ES-I3 (cell line): ENCODE measurements around the gene SIGLEC8.
"Not testable (repeated sequence)": the region's sequence is repeated elsewhere in the genome, so short reads cannot be mapped to it uniquely, and the experiment has no call there.

Experiments used
- H3K36me3 ChIP-seq: 2 replicates; pipeline ENCODE4 v1.6.1; 2013; ENCODE audit warnings: mild to moderate bottlenecking, low read length, control low read depth, moderate library complexity; ENCODE audit not compliant: insufficient read depth
- H3K4me1 ChIP-seq: 2 replicates; pipeline ENCODE4 v1.6.1; 2013; ENCODE audit warnings: mild to moderate bottlenecking, control low read depth, low read length; ENCODE audit not compliant: insufficient read depth
- H3K9ac ChIP-seq: 2 replicates; pipeline ENCODE4 v1.6.1; 2013; ENCODE audit warnings: low read depth, mild to moderate bottlenecking, low read length, moderate library complexity
- H3K9me3 ChIP-seq: 2 replicates; pipeline ENCODE4 v1.6.1; 2013; ENCODE audit warnings: mild to moderate bottlenecking, low read length, moderate library complexity; ENCODE audit not compliant: control insufficient read depth, insufficient read depth

The SIGLEC8 gene

DNA sequence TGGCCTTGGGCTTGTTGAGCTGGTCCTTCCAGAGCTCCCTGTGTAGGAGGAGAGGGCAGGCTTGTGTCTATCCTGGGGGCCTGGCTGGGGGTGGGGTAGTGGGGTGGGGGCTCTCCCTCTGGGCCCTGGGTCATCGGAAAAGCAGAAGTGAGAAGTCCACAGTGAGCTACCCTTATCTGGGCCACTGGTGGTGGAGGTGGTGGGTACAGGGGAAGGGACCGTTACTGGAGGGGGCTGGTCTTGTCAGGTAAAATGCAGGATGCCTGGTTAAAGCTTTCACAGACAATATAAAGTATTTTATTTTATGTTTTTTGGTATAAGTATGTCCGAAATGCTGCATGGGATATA is 40.5 kb downstream of the SIGLEC8 start:
- no peaks in the 10 kb centered on the region for H3K9me3 ChIP-seq
- peaks cover 4% of the 10 kb centered on the region; the same call in 1 of the 2 replicates for H3K4me1 ChIP-seq
- H3K9ac ChIP-seq, result no peak overlapping the region
- no peaks in the 10 kb centered on the region for H3K36me3 ChIP-seq

GRCh38 chr19:51417107-51417809 is 41.0 kb downstream of the SIGLEC8 start, which contains the start of gene SIGLEC10:
Gene SIGLEC10, minus strand, starts transcription at chr19:51417642. Its CDS starts 61 bp downstream, at chr19:51417581.
- Histone ChIP-seq H3K9ac (no peak within 1 kb of the TSS), H3K9me3 (no peaks in the 10 kb centered on the region), H3K4me1 (peaks cover 4% of the 10 kb centered on the region; the same call in 1 of the 2 replicates)

DNA sequence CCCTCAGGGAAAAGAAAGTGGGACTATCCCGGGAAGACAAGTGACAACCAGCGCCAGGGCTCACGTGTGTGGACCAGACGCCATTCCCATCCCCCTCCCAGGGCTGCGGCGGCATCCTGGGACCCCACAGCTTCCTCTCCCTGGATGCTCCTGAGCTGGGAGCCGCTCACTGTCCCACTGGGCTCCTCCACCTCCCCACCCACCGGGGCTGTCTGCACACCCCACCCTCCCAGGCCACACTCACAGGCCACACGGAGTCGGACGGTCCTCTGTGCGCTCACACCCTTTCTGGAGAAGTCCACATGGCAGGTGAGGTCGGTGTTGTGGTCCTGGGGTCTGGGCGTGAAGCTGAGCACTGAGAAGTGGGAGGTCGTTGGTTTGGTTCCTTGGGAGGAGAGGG is 41.8 kb downstream of the SIGLEC8 start:
- not testable (repeated sequence) for H3K36me3 ChIP-seq, H3K9ac ChIP-seq, H3K4me1 ChIP-seq, H3K9me3 ChIP-seq

More at GRCh38 chr19:51417107-51417809, 41.0 kb downstream of the SIGLEC8 start, which contains the start of gene SIGLEC10:
- no peaks in the 10 kb centered on the region for H3K36me3 ChIP-seq

DNA sequence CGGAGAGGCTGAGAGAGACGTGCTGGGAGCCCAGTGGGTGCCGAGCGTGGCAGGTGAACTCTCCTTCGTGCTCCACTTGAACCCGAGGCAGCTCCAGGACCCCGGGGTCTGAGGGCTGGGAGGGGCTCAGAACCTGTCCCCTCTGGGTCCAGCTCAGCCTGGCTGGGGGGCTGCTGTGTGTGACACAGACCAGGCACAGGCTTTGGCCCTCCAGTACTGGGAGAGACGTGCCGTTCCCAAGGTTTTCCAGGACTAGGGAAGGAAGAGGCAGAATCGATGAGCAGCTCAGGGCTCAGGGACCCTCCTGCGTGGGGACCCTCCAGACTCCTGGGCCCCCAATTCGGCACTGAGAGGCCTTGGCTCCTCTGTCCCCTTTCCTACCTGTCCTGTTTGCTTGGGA is 43.1 kb downstream of the SIGLEC8 start:
- no peak overlapping the region for H3K9ac ChIP-seq
- no peaks in the 10 kb centered on the region for H3K9me3 ChIP-seq
- no peaks in the 10 kb centered on the region for H3K36me3 ChIP-seq
- H3K4me1 ChIP-seq, result peaks cover 4% of the 10 kb centered on the region; the same call in 1 of the 2 replicates

DNA sequence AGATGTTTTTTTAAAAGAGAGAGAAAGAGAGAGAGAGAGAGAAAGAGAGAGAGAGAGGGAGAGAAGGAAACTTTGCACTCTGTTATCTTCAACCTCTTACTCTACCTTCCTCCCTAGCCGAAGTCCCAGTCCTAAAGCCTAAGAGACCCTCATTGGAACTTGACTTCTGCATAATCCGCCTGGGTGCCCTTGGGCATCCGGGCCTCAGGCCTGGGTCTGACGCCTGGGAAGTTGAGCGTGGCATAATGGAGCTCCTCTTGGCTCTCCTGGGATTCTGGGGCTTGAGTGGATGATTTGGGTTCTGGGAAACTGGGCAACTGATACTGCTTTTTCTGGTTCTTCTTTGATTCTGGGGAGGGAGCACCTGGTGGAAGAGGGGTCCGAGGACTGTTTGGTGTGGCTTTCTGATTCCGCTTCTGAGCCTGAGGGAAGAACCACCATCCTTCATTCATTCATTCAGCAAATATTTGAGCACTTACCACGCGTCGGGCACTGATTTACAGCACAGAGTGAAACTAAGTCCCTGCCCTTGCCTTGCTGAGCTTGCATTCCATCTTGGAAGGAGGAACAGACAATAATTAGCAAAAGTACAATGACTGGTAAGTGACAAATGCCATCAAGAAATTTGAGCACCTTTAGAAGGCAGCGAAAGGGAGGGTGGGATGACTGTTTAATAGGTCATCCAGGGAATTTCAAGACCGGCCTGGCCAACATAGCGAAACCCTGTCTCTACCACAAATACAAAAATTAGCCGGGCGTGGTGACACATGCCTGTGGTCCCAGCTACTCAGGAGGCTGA is 47.1 kb downstream of the SIGLEC8 start:
- no peak overlapping the region for H3K9ac ChIP-seq
- peaks cover 18% of the 10 kb centered on the region; the same call in 1 of the 2 replicates for H3K4me1 ChIP-seq

GRCh38 chr19:51407511-51408131 is 50.6 kb downstream of the SIGLEC8 start:
- H3K36me3 ChIP-seq, result no peaks in the 10 kb centered on the region
- peaks cover 18% of the 10 kb centered on the region; the same call in 1 of the 2 replicates for H3K4me1 ChIP-seq
- H3K9ac ChIP-seq, result no peak overlapping the region
- peaks cover 3% of the 10 kb centered on the region; the same call in 1 of the 2 replicates for H3K9me3 ChIP-seq

More for the DNA sequence above, 47.1 kb downstream of the SIGLEC8 start:
- Histone ChIP-seq H3K36me3 (no peaks in the 10 kb centered on the region), H3K9me3 (no peaks in the 10 kb centered on the region)

DNA sequence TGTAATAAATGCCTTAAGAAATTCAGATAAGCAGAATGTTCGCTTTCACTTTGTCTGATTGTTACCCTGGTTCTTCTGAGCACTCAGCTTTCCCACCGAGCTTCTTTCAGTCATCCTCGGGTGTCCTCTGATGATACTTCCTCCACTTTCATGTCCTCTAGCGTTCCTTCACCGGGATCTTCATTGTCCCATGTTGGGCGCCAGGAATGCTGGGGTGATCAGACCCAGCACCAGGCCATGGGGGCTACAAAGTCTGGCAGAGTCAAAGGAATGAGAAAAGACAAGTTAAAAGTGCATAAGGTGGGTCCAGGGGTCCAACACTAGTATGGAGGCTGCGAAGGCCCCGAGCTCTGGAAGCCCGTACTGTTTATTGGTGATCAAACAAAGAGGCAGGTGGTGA is 56.1 kb downstream of the SIGLEC8 start:
- no peaks in the 10 kb centered on the region for H3K4me1 ChIP-seq
- peaks cover 13% of the 10 kb centered on the region; the same call in 1 of the 2 replicates for H3K9me3 ChIP-seq
- no peak overlapping the region for H3K9ac ChIP-seq
- no peaks in the 10 kb centered on the region; the same call in 1 of the 2 replicates for H3K36me3 ChIP-seq
